ENCODE data around the gene RMDN2.
"Not testable (repeated sequence)": the region's sequence is repeated elsewhere in the genome, so short reads cannot be mapped to it uniquely, and the experiment has no call there.

RMDN2 gene

DNA sequence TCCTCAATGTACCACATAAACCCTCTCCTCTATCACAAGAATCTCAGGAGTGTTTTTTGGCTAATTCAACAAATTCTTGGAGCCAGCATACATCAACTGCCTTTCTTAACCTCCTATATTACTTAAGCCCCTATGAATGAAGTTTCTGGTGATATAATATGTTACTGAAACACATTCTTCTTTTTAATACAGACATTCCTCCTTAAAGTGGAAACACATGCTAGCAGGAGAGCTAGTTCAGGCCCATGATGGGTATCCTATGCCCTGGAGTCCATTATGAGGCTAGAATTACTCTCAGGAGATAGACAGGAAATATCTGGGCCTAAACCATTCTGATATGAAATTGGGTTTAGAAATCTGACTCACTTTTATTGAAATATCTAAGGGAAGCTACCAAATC, 26.6 kb upstream of the RMDN2 start:
- no peak for DNase-seq

DNA sequence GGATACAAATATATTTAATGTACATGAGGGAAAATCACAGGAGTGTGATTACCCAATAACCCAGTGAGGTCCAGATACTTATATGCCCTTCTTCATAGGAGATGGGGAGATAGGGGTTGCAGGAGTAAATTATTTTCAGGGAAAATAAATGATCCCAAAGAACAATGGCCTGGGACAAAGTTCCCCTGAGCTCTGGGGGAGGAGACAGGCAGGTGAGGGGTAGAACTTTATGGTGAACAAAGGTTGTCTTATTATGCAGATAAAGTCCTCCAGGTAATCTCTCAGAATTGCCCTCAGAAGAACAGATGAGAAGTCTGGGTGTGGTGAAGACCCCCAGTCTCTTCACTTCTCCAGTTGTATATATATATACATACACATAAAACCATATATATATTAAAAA, 22.1 kb upstream of the RMDN2 start:
- DNase-seq = no peak

DNA sequence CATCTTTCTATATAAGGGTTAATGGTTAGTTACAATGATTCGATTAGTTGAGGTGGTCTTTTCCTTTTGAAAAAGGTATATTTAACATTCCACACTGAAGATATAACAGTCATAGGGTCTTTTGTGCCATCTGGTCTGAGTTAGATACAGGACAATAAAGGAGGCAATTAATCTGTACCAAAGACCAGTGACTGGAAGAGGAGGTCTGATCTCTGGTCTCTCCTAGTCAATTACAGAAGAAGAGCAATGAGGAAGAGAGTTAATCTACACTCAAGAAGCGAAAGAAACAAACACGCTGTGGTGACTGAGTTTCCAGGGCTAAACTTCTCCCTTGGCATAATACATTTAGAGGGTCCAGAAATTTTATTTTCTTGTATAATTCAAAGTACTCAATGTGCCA, 20.7 kb upstream of the RMDN2 start:
- no peak for DNase-seq

DNA sequence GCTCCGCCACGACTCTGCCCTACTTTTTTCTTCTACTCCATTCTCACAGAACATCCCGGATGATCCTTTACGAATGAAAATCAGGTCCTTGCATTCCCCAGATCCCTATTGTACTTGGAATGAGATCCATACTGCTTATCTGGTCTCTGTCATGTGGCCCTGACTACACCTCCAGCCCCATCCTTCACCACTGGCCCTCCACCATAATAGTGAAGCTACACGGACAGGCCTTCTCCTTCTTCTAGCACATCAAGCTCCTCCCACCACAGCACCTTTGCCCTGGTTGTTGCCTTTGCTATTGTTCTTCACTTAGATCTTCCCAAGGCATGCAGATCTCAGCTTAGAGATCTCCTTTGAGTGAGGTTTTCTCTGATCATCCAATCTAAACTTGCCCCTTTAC, 20.1 kb upstream of the RMDN2 start:
- no peak for DNase-seq

- DNase-seq = no peak
Measured at GRCh38 chr2:37906131-37906530, 19.0 kb upstream of the RMDN2 start.

GRCh38 chr2:37907501-37908225, 17.4 kb upstream of the RMDN2 start:
- DNase-seq = no peak

GRCh38 chr2:37911296-37911873, 13.7 kb upstream of the RMDN2 start:
- no peak for DNase-seq

DNA sequence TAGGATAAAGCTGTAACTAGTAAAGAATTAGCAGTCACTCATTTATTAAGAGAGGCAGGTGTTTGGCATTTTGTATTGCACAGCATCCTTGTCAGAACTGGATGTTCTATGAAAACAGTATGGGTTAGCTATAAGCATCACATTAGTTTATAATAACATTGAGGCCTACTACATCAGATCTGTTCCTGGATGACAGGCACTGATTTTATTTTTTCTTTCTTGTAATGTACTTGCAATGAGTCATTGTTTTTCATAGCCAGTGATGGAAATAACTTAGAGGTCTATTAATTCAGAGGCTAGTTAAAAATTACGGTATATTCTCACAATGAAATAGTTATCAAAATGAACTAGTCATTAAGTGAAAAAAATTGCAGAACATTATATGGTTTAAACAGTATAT, 13.0 kb upstream of the RMDN2 start:
- no peak for DNase-seq

GRCh38 chr2:37912616-37913015, 12.5 kb upstream of the RMDN2 start:
- DNase-seq = no peak

DNA sequence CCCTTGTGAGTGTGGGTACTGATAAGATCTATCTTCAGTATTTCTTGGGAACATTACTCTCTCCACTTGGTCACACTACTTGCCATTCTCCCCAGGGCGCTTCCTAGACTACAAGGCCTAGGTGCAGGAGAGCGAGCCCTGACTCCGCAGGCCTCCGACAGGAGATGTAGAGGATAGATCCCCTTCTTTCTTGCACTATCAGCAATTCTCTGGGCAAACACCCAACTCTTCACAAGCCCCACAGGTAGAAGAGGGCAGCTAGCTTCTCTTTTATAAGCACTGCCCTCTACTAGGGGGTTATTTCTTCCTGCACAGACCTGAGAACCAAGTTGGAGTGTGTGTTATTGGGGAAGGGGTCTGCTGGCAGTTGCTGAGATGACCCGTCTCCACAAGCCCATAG, 10.7 kb upstream of the RMDN2 start:
- no peak for DNase-seq

GRCh38 chr2:37915773-37916172, 9.3 kb upstream of the RMDN2 start:
- DNase-seq = no peak

GRCh38 chr2:37916512-37917082, 8.5 kb upstream of the RMDN2 start:
- no peak for DNase-seq

DNA sequence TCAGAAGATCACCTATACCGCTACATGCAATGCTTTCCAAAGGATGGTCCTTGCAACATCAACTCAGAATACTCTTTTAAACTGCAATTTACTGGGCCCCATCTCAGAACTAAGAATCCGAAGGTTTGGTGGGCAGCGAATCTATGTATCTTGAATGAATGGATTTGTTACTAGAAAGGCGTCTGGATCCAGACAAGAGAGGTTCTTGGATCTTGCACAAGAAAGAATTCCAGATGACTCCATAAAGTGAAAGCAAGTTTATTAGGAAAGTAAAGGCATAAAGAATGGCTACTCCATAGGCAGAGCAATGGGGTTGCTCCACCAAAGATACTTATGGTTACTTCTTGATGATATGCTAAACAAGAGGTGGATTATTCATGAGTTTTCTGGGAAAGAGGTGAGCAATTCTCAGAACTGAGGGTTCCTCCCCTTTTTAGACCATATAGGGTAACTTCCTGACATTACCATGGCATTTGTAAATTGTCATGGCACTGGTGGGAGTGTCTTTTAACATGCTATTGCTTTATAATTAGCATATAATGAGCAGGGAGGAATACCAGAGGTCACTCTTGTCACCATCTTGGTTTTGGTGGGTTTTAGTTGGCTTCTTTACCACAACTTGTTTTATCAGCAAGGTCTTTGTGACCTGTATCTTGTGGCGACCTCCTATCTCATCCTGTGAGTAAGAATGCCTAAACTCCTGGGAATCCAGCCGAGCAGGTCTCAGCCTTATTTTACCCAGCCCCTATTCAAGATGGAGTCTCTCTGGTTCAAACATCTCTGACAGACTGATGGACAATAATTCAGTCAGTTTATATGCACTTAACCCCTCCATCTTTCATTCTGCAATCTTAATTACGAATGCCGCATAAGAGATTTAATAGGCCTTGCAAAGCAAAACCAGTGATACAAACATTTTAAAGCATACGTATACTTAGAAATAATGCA, 7.5 kb upstream of the RMDN2 start:
- no peak for DNase-seq

DNA sequence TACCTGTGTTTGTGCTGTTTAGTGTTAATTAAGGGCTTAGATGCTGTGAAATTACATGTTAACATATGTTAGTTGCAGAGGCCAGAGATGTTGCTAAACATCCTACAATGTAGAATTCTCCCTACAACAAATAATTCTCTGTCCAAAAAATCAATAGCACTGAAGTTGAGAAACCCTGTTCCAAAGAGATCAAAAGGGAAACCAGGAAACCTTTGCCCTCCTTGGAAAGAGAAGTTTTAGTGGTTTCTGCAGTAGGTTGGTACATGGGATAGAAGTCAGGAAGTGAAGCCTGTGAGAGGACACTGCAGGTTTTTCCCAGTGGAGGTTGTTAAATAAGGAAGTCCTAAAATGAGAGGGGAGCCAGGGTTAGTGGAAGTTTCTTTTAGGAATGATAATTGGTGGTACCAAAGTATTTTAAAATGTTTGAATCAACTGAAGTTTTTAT, 6.3 kb upstream of the RMDN2 start:
- no peak for DNase-seq

DNA sequence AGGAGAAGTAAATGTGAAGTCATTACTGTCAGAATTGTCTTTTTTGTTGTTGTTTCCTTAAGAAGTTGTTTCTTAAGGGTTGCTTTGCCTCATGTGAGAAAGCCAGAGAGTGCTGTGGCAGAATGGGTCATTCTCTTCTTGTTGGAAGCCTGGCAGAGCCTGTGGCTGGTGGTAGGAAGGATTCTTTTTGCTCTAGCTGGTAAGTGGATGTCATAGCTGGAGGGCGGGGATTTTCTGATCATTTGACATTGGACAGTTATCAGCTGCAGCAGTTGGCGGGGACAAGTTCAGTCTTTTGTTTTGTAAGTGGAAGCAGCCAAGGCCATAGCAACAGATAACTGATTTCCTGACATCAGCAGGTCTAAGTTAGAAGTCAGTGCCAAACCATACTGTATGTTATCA, 5.5 kb upstream of the RMDN2 start:
- no peak for DNase-seq

- no peak for DNase-seq
Measured at GRCh38 chr2:37920570-37920969, 4.5 kb upstream of the RMDN2 start.

DNA sequence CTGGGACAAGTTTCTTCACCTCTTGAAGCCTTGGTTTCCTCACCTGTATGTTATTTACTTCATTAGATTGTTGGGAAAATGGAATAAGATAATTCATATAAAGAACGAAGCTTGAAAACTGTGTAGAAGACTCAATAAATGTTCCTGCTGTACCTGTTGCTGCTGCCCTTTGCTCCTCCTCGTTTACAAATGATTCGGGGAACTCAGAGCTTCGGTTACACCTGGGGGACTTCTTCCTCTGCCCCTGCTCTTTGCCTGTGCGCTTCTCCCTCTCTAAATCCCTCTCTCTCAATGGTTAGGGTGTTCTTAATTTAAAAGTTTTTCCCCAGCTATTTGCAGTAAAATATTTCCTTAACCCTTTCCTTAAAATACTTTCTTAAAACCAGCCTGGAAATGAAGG, 3.3 kb upstream of the RMDN2 start:
- no peak for DNase-seq

DNA sequence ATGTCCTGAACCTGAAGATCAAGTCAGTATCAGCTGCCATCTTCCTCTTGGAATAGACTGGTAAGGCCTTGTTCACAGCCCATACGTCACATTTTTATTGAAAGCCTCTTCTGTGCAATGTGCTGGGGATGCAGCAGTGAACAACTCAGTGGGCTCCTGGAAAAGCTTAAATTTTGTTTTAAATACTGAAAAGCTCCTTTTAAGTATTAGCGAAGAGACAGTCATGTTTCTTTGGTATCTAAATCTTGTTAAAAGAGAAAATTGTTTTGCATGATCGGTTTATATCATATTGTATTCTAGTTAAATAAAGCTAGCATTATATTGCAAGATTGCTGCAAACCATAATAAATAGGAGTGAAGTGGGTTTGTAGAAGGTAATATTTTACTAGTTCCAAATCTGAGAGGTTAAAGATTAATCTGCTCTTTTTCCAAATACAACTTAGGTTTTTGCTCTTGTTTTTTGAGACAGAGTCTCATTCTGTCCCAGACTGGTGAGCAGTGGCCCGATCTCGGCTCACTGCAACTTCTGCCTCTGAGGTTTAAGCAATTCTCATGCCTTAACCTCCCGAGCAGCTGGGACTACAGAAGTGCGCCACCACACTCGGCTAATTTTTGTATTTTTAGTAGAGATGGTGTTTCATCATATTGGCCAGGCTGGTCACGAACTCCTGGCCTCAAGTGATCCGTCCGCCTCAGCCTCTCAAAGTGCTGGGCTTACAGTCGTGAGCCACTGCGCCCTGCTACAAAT, 1.6 kb upstream of the RMDN2 start:
- DNase-seq = no peak

DNA sequence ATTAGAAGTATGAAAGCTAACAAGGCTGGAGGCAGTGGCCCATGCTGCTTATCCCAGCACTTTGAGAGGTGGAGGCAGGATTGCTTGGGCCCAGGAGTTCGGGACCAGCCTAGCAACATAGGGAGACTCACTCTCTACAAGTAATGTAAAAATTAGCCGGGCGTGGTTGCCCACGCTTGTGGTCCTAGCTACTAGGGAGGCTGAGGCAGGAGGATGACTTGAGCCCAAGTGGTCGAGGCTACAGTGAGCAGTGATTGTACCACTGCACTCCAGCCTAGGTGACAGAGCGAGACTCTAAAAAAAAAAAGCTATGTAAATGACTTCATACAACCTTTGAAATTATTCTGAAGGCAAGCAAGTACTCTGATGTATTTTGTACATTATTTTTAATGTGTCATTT, 1.5 kb downstream of the RMDN2 start:
- no peak for DNase-seq

DNA sequence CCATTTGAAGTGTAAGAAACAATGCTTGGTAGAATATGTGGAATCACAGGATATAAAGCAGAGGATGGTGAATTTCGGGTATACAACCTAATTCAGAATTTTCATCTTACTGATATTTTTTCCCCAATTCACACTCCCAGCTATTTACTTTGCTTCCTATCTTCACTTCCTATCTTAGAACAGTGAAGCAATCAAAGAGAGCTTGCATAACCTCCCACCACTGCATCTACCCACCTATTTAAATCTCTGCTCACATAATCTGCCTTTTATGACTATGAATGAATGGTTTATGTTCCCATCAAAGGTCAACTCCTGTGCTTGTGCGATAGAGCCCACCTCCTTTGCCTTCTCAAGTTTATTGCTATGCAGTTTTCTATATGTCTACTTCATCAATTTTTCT, 3.3 kb downstream of the RMDN2 start:
- no peak for DNase-seq

GRCh38 chr2:37930392-37930791, 5.3 kb downstream of the RMDN2 start:
- DNase-seq = not testable (repeated sequence)

GRCh38 chr2:37932873-37933272, 7.8 kb downstream of the RMDN2 start:
- not testable (repeated sequence) for DNase-seq

Data from NCI-H1092 (cell line).